Measurements from ENCODE around the gene SEZ6L2. TPM values are rescaled to one million over a fixed set of nuclear protein-coding genes. Genes with fewer than 3 reads are reported as not detected.

SEZ6L2 gene
- total and polyA plus RNA-seq, 2 experiments from 2014 or later = 18.0 to 71.9 TPM

DNA sequence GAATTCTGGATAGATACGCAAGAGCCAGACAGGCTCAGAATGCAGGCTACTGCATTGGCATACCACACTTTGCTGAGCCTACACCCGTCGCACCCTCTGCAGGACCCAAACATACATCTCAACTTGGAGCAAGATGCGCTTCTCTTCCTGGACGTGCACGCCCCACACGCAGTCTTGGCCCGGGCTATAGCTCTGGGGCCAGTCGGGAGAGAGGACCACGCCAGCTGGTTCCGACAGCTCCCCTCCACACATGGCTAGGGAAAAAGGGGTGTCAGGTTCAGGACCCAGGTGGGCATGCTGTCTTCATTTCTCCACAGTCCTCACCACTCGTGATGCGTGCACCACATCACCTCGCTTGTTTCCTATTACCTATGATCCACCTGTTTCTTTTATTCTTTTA is 21.2 kb downstream of the SEZ6L2 start:
- no peaks in the 10 kb centered on the region for H3K27me3 ChIP-seq (ENCODE audit: insufficient read depth)
- no peak for DNase-seq (ENCODE audit: low spot score)
- no peak overlapping the region for H2AFZ ChIP-seq
- no peaks in the 10 kb centered on the region; the same call in 1 of the 2 replicates for H4K20me1 ChIP-seq (replicated peaks; ENCODE audit: insufficient read depth)
- ATAC-seq = no peak
- peaks cover 12% of the 10 kb centered on the region; the same call in 1 of the 3 replicates for H3K36me3 Mint-ChIP-seq (ENCODE audit: low read depth)
- peak overlapping the region; percentile 90 for H3K27ac Mint-ChIP-seq
- H3K4me2 ChIP-seq = no peak overlapping the region
- no peaks in the 10 kb centered on the region; the same call in 1 of the 3 replicates for H3K9me3 Mint-ChIP-seq
- H3K4me3 ChIP-seq = no peak overlapping the region
- H3K4me1 ChIP-seq (ENCODE audit: insufficient read depth) = peaks cover 4% of the 10 kb centered on the region
- H3K27me3 Mint-ChIP-seq (ENCODE audit: insufficient read depth, low read depth, poor library complexity) = peaks cover 12% of the 10 kb centered on the region
- peaks cover 6% of the 10 kb centered on the region; the same call in 1 of the 2 replicates for H3F3A ChIP-seq (replicated peaks; ENCODE audit: low read depth)
- no peak overlapping the region for H3K4me3 Mint-ChIP-seq
- peak overlapping the region; percentile 80 for H3K27ac ChIP-seq (ENCODE audit: low read depth)
- TF ChIP-seq JUNB (IDR thresholded peaks at IDR 0.05; ENCODE audit: unreplicated experiment) = no peak
- H3K4me1 Mint-ChIP-seq = peaks cover 12% of the 10 kb centered on the region
- no peaks in the 10 kb centered on the region for H3K79me2 ChIP-seq (replicated peaks; ENCODE audit: insufficient read depth)
- H3K36me3 ChIP-seq (ENCODE audit: insufficient read depth) = no peaks in the 10 kb centered on the region; the same call in 1 of the 2 replicates
- H3K9me2 ChIP-seq (ENCODE audit: insufficient read depth) = no peaks in the 10 kb centered on the region

DNA sequence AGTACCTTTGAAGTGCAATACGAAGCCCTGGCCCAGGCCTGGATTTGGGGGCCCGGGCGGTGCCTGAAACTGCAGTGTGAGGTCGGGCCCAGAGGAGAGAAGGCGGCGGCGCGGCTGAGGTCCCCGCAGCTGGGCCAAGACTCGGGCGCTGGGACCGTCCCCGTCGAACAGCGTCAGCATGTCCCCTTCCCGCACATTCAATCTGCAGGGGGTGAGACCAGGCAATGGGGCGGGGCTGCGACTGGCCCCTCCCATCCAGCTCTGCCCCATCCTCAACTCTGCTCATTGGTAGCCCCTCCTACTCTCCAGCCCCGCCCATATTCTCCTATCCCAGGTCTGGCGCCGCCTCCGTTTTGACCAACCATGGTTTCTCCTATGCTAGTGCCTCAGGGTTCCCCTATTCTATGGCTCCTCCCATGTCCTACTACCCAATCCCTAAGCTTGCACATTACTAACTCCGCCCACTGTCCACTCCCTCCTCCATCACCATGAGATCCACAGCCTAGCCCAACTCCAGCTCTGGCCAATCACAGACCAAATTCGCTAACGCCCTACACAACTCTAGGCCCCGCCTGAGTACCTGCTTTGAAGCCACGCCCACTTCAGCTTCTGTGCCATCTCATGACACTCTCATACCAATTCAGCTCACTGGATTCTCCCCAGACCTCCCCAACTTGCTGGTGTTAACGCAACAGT is 21.9 kb downstream of the SEZ6L2 start:
- no peaks in the 10 kb centered on the region for H3K27me3 ChIP-seq (ENCODE audit: insufficient read depth)
- no peaks in the 10 kb centered on the region for H3K79me2 ChIP-seq (replicated peaks; ENCODE audit: insufficient read depth)
- H3K4me2 ChIP-seq = peak overlapping the region; percentile 90
- peak overlapping the region; percentile 90 for H3K27ac Mint-ChIP-seq
- H3K36me3 Mint-ChIP-seq (ENCODE audit: low read depth) = 0 out of 3 replicates have a peak, but pooled peaks cover 8% of the 10 kb centered on the region
- H3K27ac ChIP-seq (ENCODE audit: low read depth) = 0 out of 2 replicates have a peak overlapping the region, but pooled peaks have one; percentile 80
- DNase-seq (ENCODE audit: low spot score) (peak; percentile 100), ATAC-seq (peak; percentile 93)
- H3K4me1 Mint-ChIP-seq = peaks cover 12% of the 10 kb centered on the region
- H3K27me3 Mint-ChIP-seq (ENCODE audit: insufficient read depth, low read depth, poor library complexity) = peaks cover 12% of the 10 kb centered on the region
- H3K4me1 ChIP-seq (ENCODE audit: insufficient read depth) = peaks cover 4% of the 10 kb centered on the region
- peak overlapping the region; percentile 54 for H3K4me3 ChIP-seq
- peaks cover 6% of the 10 kb centered on the region; the same call in 1 of the 2 replicates for H3F3A ChIP-seq (replicated peaks; ENCODE audit: low read depth)
- peak overlapping the region; percentile 81 for H3K4me3 Mint-ChIP-seq
- peak overlapping the region; percentile 35 for H2AFZ ChIP-seq
- no peaks in the 10 kb centered on the region; the same call in 1 of the 2 replicates for H4K20me1 ChIP-seq (replicated peaks; ENCODE audit: insufficient read depth)
- no peaks in the 10 kb centered on the region; the same call in 1 of the 3 replicates for H3K9me3 Mint-ChIP-seq
- no peaks in the 10 kb centered on the region for H3K9me2 ChIP-seq (ENCODE audit: insufficient read depth)
- TF ChIP-seq STAT1 (IDR thresholded peaks at IDR 0.05; ENCODE audit: unreplicated experiment) (no peak), EZH2phosphoT487 (IDR thresholded peaks at IDR 0.05; ENCODE audit: unreplicated experiment) (no peak), ZNF114 (CRISPR knock-in tag; IDR thresholded peaks at IDR 0.05) (no peak), CREB1 (CRISPR knock-in tag; IDR thresholded peaks at IDR 0.05; ENCODE audit: low read depth) (peak; percentile 71)
- TF ChIP-seq, protein P1, sequence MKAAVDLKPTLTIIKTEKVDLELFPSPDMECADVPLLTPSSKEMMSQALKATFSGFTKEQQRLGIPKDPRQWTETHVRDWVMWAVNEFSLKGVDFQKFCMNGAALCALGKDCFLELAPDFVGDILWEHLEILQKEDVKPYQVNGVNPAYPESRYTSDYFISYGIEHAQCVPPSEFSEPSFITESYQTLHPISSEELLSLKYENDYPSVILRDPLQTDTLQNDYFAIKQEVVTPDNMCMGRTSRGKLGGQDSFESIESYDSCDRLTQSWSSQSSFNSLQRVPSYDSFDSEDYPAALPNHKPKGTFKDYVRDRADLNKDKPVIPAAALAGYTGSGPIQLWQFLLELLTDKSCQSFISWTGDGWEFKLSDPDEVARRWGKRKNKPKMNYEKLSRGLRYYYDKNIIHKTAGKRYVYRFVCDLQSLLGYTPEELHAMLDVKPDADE (IDR thresholded peaks at IDR 0.05) = no peak
- no peaks in the 10 kb centered on the region; the same call in 1 of the 2 replicates for H3K36me3 ChIP-seq (ENCODE audit: insufficient read depth)

- H3K27ac ChIP-seq (ENCODE audit: low read depth) = no peak overlapping the region
- peaks cover 12% of the 10 kb centered on the region for H3K4me1 Mint-ChIP-seq
- H3K9me3 Mint-ChIP-seq = no peaks in the 10 kb centered on the region; the same call in 1 of the 3 replicates
- H3K9me2 ChIP-seq (ENCODE audit: insufficient read depth) = no peaks in the 10 kb centered on the region
- H3K4me3 Mint-ChIP-seq = peak overlapping the region; percentile 81
- H2AFZ ChIP-seq = peak overlapping the region; percentile 92
- ATAC-seq (peak; percentile 48), DNase-seq (ENCODE audit: low spot score) (peak; percentile 70)
- H3K27me3 Mint-ChIP-seq (ENCODE audit: insufficient read depth, low read depth, poor library complexity) = peaks cover 12% of the 10 kb centered on the region
- H3K79me2 ChIP-seq (replicated peaks; ENCODE audit: insufficient read depth) = no peaks in the 10 kb centered on the region
- no peaks in the 10 kb centered on the region; the same call in 1 of the 2 replicates for H3K36me3 ChIP-seq (ENCODE audit: insufficient read depth)
- 0 out of 3 replicates have a peak, but pooled peaks cover 10% of the 10 kb centered on the region for H3K36me3 Mint-ChIP-seq (ENCODE audit: low read depth)
- peaks cover 4% of the 10 kb centered on the region for H3K4me1 ChIP-seq (ENCODE audit: insufficient read depth)
- H3K4me2 ChIP-seq = peak overlapping the region; percentile 90
- no peaks in the 10 kb centered on the region; the same call in 1 of the 2 replicates for H4K20me1 ChIP-seq (replicated peaks; ENCODE audit: insufficient read depth)
- H3K4me3 ChIP-seq = peak overlapping the region; percentile 54
- no peak overlapping the region for H3K27ac Mint-ChIP-seq
- peaks cover 6% of the 10 kb centered on the region; the same call in 1 of the 2 replicates for H3F3A ChIP-seq (replicated peaks; ENCODE audit: low read depth)
- no peaks in the 10 kb centered on the region for H3K27me3 ChIP-seq (ENCODE audit: insufficient read depth)
- TF ChIP-seq, protein P2, sequence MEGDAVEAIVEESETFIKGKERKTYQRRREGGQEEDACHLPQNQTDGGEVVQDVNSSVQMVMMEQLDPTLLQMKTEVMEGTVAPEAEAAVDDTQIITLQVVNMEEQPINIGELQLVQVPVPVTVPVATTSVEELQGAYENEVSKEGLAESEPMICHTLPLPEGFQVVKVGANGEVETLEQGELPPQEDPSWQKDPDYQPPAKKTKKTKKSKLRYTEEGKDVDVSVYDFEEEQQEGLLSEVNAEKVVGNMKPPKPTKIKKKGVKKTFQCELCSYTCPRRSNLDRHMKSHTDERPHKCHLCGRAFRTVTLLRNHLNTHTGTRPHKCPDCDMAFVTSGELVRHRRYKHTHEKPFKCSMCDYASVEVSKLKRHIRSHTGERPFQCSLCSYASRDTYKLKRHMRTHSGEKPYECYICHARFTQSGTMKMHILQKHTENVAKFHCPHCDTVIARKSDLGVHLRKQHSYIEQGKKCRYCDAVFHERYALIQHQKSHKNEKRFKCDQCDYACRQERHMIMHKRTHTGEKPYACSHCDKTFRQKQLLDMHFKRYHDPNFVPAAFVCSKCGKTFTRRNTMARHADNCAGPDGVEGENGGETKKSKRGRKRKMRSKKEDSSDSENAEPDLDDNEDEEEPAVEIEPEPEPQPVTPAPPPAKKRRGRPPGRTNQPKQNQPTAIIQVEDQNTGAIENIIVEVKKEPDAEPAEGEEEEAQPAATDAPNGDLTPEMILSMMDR (conservative IDR thresholded peaks at IDR 0.05; ENCODE audit: low read depth in 2 of 2) = no peak
- TF ChIP-seq JUNB (IDR thresholded peaks at IDR 0.05; ENCODE audit: unreplicated experiment) (no peak), ZNF331 (CRISPR knock-in tag; IDR thresholded peaks at IDR 0.05; ENCODE audit: low read depth) (no peak), STAT1 (IDR thresholded peaks at IDR 0.05; ENCODE audit: unreplicated experiment) (no peak), NANOG (IDR thresholded peaks at IDR 0.05; ENCODE audit: borderline replicate concordance) (no peak), EZH2phosphoT487 (IDR thresholded peaks at IDR 0.05; ENCODE audit: unreplicated experiment) (no peak)
- TF ChIP-seq, protein P1 (IDR thresholded peaks at IDR 0.05) = no peak
Observed at GRCh38 chr16:29876594-29877249, 22.6 kb downstream of the SEZ6L2 start.

Data from GM23338 (cell line).